ENCODE results near the gene BRME1.
"Not testable (repeated sequence)": the region's sequence is repeated elsewhere in the genome, so short reads cannot be mapped to it uniquely, and the experiment has no call there.

BRME1 gene

GRCh38 chr19:13926010-13926409, 20.1 kb upstream of the BRME1 start:
- DNase-seq, result no peak

GRCh38 chr19:13923194-13923987, 17.5 kb upstream of the BRME1 start:
- no peak for DNase-seq

- not testable (repeated sequence) for DNase-seq
These were observed 16.2 kb upstream of the BRME1 start for GRCh38 chr19:13922118-13922517.

- DNase-seq, result no peak
These were observed 15.2 kb upstream of the BRME1 start for GRCh38 chr19:13920940-13921747.

- no peak for DNase-seq
These were observed 14.6 kb upstream of the BRME1 start for GRCh38 chr19:13920524-13920923.

GRCh38 chr19:13918726-13919411, 13.0 kb upstream of the BRME1 start:
- no peak for DNase-seq

GRCh38 chr19:13917888-13918406, 12.0 kb upstream of the BRME1 start:
- no peak for DNase-seq

- DNase-seq, result no peak
These were observed 8.9 kb upstream of the BRME1 start for GRCh38 chr19:13914777-13915176.

- DNase-seq, result no peak
These were observed 7.4 kb upstream of the BRME1 start for GRCh38 chr19:13913352-13913751.

GRCh38 chr19:13909430-13909829, 3.5 kb upstream of the BRME1 start:
- no peak for DNase-seq

GRCh38 chr19:13908674-13909073, 2.8 kb upstream of the BRME1 start:
- DNase-seq, result no peak

- no peak for DNase-seq
These were observed 993 bp upstream of the BRME1 start for GRCh38 chr19:13906910-13907309.

GRCh38 chr19:13906521-13906904, 596 bp upstream of the BRME1 start:
- no peak for DNase-seq

- DNase-seq, result no peak
These were observed 2.8 kb downstream of the BRME1 start for GRCh38 chr19:13902993-13903555.

GRCh38 chr19:13899912-13900584, 5.9 kb downstream of the BRME1 start:
- no peak for DNase-seq

GRCh38 chr19:13899393-13899792, 6.5 kb downstream of the BRME1 start:
- DNase-seq, result no peak

- no peak for DNase-seq
These were observed 9.7 kb downstream of the BRME1 start for GRCh38 chr19:13896227-13896626.

- no peak for DNase-seq
These were observed 11.4 kb downstream of the BRME1 start for GRCh38 chr19:13894552-13894951.

GRCh38 chr19:13892870-13893269, 13.0 kb downstream of the BRME1 start:
- DNase-seq, result no peak

- no peak for DNase-seq
These were observed 15.8 kb downstream of the BRME1 start for GRCh38 chr19:13890136-13890535.

GRCh38 chr19:13888281-13888680, 17.6 kb downstream of the BRME1 start:
- DNase-seq, result no peak

GRCh38 chr19:13887517-13887916, 18.4 kb downstream of the BRME1 start:
- DNase-seq, result no peak

Measured in GDM1 (cell line).